SK-N-SH (cell line): Measurements from ENCODE around the gene SLN. TPM values are rescaled to one million over a fixed set of nuclear protein-coding genes. Genes with fewer than 3 reads are reported as not detected.

Experiments
- CTCF ChIA-PET: fragments of 300-600, 350-600 bp; formaldehyde crosslinking; extraction: SDS; loops from one replicate; lab custom pipeline; 2021; lab: Yijun Ruan, JAX
- POLR2A ChIA-PET: fragments of 350-600 bp; sonication (Branson Sonifier 250); formaldehyde crosslinking; extraction: SDS; loops from one replicate; lab custom pipeline; 2020; ENCODE audit warnings: antibody characterized with exemption, inconsistent platforms; lab: Yijun Ruan, JAX
- DNase-seq: peaks from one replicate; pipeline ENCODE4 v3.0.0; 2012
- H2AFZ ChIP-seq: fragments of 200-600 bp; sonication (generic); 2 replicates; pipeline ENCODE4 v1.8.1; 2016; ENCODE audit warnings: antibody characterized with exemption, mild to moderate bottlenecking, low read depth
- H3F3A ChIP-seq: fragments of 200-600 bp; sonication (generic); replicated peaks from 2 replicates; pipeline ENCODE3; 2016; ENCODE audit warnings: antibody characterized with exemption, mild to moderate bottlenecking; ENCODE audit not compliant: insufficient read depth
- H3K27ac ChIP-seq, 2 experiments: fragments of 200-500 bp in 1 of 2; fragments of 200-600 bp in 1 of 2; sonication (Bioruptor generic) in 1 of 2; sonication (generic), shearing (Covaris generic) in 1 of 2; 2 replicates each; pipeline versions ENCODE4 v1.5.1 to v1.6.1; 2014 to 2016; ENCODE audit warnings: low read depth in 2 of 2, inconsistent platforms in 1 of 2, low read length in 1 of 2, mild to moderate bottlenecking in 1 of 2, mixed read lengths in 1 of 2
- H3K27me3 ChIP-seq: fragments of 200-600 bp; sonication (generic), shearing (Covaris generic); 2 replicates; pipeline ENCODE4 v1.6.1; 2016; ENCODE audit warnings: mixed run types; ENCODE audit not compliant: insufficient read depth
- H3K36me3 ChIP-seq, 2 experiments: fragments of 200-500 bp in 1 of 2; fragments of 200-600 bp in 1 of 2; sonication (Bioruptor generic) in 1 of 2; sonication (generic) in 1 of 2; replicated peaks in 1 of 2; 2 replicates each; pipeline versions ENCODE3 to v1.5.1; 2014 to 2016; ENCODE audit warnings: low read length in 1 of 2, mild to moderate bottlenecking in 1 of 2; ENCODE audit not compliant: insufficient read depth in 2 of 2, control insufficient read depth in 1 of 2
- H3K4me1 ChIP-seq, 2 experiments: fragments of 200-500 bp in 1 of 2; fragments of 200-600 bp in 1 of 2; sonication (Bioruptor generic) in 1 of 2; sonication (generic), shearing (Covaris generic) in 1 of 2; 2 replicates each; pipeline versions ENCODE4 v1.5.1 to v1.6.1; 2014 to 2016; ENCODE audit warnings: low read depth in 1 of 2, low read length in 1 of 2, mixed run types in 1 of 2; ENCODE audit not compliant: insufficient read depth in 2 of 2, control insufficient read depth in 1 of 2
- H3K4me2 ChIP-seq: fragments of 200-600 bp; sonication (generic), shearing (Covaris generic); 2 replicates; pipeline ENCODE4 v1.6.1; 2017; ENCODE audit warnings: mixed run types
- H3K4me3 ChIP-seq, 2 experiments: fragments of 200-500 bp in 1 of 2; fragments of 200-600 bp in 1 of 2; sonication (Bioruptor generic) in 1 of 2; sonication (generic), shearing (Covaris generic) in 1 of 2; 2 replicates each; pipeline versions ENCODE4 v1.5.1 to v1.8.1; 2014 to 2016; ENCODE audit warnings: low read depth in 2 of 2, inconsistent platforms in 1 of 2, low read length in 1 of 2, mild to moderate bottlenecking in 1 of 2, mixed read lengths in 1 of 2, moderate library complexity in 1 of 2
- H3K79me2 ChIP-seq: fragments of 200-600 bp; sonication (generic); 2 replicates; pipeline ENCODE4 v1.8.1; 2017; ENCODE audit warnings: mild to moderate bottlenecking; ENCODE audit not compliant: insufficient read depth
- H3K9ac ChIP-seq: fragments of 200-600 bp; sonication (generic); 2 replicates; pipeline ENCODE4 v1.6.1; 2017; ENCODE audit warnings: mixed run types
- H3K9me2 ChIP-seq: fragments of 200-600 bp; sonication (generic); 2 replicates; pipeline ENCODE4 v1.6.1; 2017; ENCODE audit warnings: mixed run types
- H3K9me3 ChIP-seq: fragments of 200-600 bp; sonication (generic); 2 replicates; pipeline ENCODE4 v1.6.1; 2017; ENCODE audit warnings: mixed run types, mild to moderate bottlenecking, moderate library complexity
- H4K20me1 ChIP-seq: fragments of 200-600 bp; sonication (generic); 2 replicates; pipeline ENCODE4 v1.6.1; 2017; ENCODE audit warnings: mild to moderate bottlenecking, mixed run types; ENCODE audit not compliant: insufficient read depth
- CHD2 ChIP-seq: fragments of 150-350 bp; IDR thresholded peaks from 2 replicates; pipeline ENCODE4 v1.6.1; 2018; ENCODE audit warnings: low read length; ENCODE audit not compliant: partially characterized antibody
- ELF1 ChIP-seq: IDR thresholded peaks from 2 replicates; pipeline ENCODE4 v1.4.0; 2012
- EZH2phosphoT487 ChIP-seq: fragments of 200-600 bp; sonication (generic); IDR thresholded peaks from 2 replicates; pipeline ENCODE4 v1.6.1; 2017; ENCODE audit warnings: low read depth, mixed run types, mild to moderate bottlenecking, antibody characterized with exemption, moderate library complexity, borderline replicate concordance
- FOSL2 ChIP-seq: IDR thresholded peaks from 2 replicates; pipeline ENCODE4 v1.4.0; 2012; ENCODE audit warnings: low read depth, mild to moderate bottlenecking, moderate library complexity, borderline replicate concordance
- FOXJ3 ChIP-seq: sonication (generic); formaldehyde crosslinking; IDR thresholded peaks from 2 replicates; pipeline ENCODE4 v1.5.1; 2020; ENCODE audit warnings: mild to moderate bottlenecking, missing genetic modification reagents
- GATA2 ChIP-seq: sonication (generic); formaldehyde crosslinking; IDR thresholded peaks from 2 replicates; pipeline ENCODE4 v1.5.0; 2020; ENCODE audit warnings: mild to moderate bottlenecking, missing genetic modification reagents
- JUND ChIP-seq: IDR thresholded peaks from 2 replicates; pipeline ENCODE4 v1.4.0; 2012
- MEF2A ChIP-seq: IDR thresholded peaks from 2 replicates; pipeline ENCODE4 v1.4.0; 2012; ENCODE audit warnings: low read depth, borderline replicate concordance
- NFIC ChIP-seq: IDR thresholded peaks from 2 replicates; pipeline ENCODE4 v1.4.0; 2012; ENCODE audit warnings: borderline replicate concordance
- NRF1 ChIP-seq: IDR thresholded peaks from 2 replicates; pipeline ENCODE4 v1.6.1; 2012; ENCODE audit warnings: low read depth, mild to moderate bottlenecking, low read length
- PBX3 ChIP-seq: IDR thresholded peaks from 2 replicates; pipeline ENCODE4; 2012
- POLR2AphosphoS5 ChIP-seq: IDR thresholded peaks from 2 replicates; pipeline ENCODE4 v1.6.1; 2012; ENCODE audit warnings: low read depth, low read length
- RAD21 ChIP-seq: IDR thresholded peaks from 2 replicates; pipeline ENCODE4 v1.6.1; 2012; ENCODE audit warnings: mild to moderate bottlenecking, low read length
- RCOR1 ChIP-seq: fragments of 150-350 bp; IDR thresholded peaks from 2 replicates; pipeline ENCODE4 v1.6.1; 2017; ENCODE audit warnings: antibody characterized with exemption, low read length
- RFX5 ChIP-seq: IDR thresholded peaks from 2 replicates; pipeline ENCODE4 v1.6.1; 2012; ENCODE audit warnings: mild to moderate bottlenecking, improper control_type of control experiment, low read length
- SIN3A ChIP-seq: IDR thresholded peaks from 2 replicates; pipeline ENCODE4 v1.6.1; 2012; ENCODE audit warnings: low read depth, mild to moderate bottlenecking, low read length, moderate library complexity, borderline replicate concordance
- SMC3 ChIP-seq: IDR thresholded peaks from 2 replicates; pipeline ENCODE4 v1.6.1; 2012; ENCODE audit warnings: low read depth, low read length, improper control_type of control experiment
- TAF1 ChIP-seq: IDR thresholded peaks from 2 replicates; pipeline ENCODE4 v1.6.1; 2012; ENCODE audit warnings: low read depth, mild to moderate bottlenecking, low read length, moderate library complexity, borderline replicate concordance
- TCF12 ChIP-seq: IDR thresholded peaks from 2 replicates; pipeline ENCODE4 v1.4.0; 2012
- TEAD4 ChIP-seq: IDR thresholded peaks from 2 replicates; pipeline ENCODE4 v1.4.0; 2012; ENCODE audit warnings: mild to moderate bottlenecking, borderline replicate concordance; ENCODE audit not compliant: insufficient read depth
- USF2 ChIP-seq: fragments of 150-350 bp; IDR thresholded peaks from 2 replicates; pipeline ENCODE4 v1.6.1; 2017; ENCODE audit warnings: antibody characterized with exemption, low read length, low read depth, borderline replicate concordance
- YY1 ChIP-seq: IDR thresholded peaks from 2 replicates; pipeline ENCODE4 v1.4.0; 2012; ENCODE audit warnings: low read depth, mild to moderate bottlenecking
- ZBTB33 ChIP-seq: IDR thresholded peaks from 2 replicates; pipeline ENCODE4 v1.4.0; 2012; ENCODE audit warnings: low read depth, borderline replicate concordance
- WGBS: methylation state at CpG from one replicate; pipeline ENCODE4 v1.1.6; 2017; ENCODE audit warnings: low lambda C conversion rate; 5-methylcytosine and 5-hydroxymethylcytosine counted together
- polyA plus RNA-seq, 3 experiments: library from polyadenylated mRNA; depleted of rRNA; stranded (reverse); fragments of >200 nt; gene quantifications; 2 replicates each; pipeline ENCODE4 v1.2.3, GENCODE V29; 2012
- TF ChIP-seq, protein P1 (sequence below): IDR thresholded peaks from 2 replicates; pipeline ENCODE4 v1.4.0; 2012; ENCODE audit warnings: low read depth, borderline replicate concordance
- TF ChIP-seq, protein P2 (sequence below): IDR thresholded peaks from 2 replicates; pipeline ENCODE4 v1.6.1; 2012; ENCODE audit warnings: mild to moderate bottlenecking, low read depth, low read length, moderate library complexity
- TF ChIP-seq, protein P3 (sequence below): fragments of 150-350 bp; IDR thresholded peaks from 2 replicates; pipeline ENCODE4 v1.6.1; 2016; ENCODE audit warnings: mild to moderate bottlenecking, low read depth, low read length

The SLN gene
- polyA plus RNA-seq, 1 of the 3 experiments (the other 2 are of a cell fraction), result not detected

DNA sequence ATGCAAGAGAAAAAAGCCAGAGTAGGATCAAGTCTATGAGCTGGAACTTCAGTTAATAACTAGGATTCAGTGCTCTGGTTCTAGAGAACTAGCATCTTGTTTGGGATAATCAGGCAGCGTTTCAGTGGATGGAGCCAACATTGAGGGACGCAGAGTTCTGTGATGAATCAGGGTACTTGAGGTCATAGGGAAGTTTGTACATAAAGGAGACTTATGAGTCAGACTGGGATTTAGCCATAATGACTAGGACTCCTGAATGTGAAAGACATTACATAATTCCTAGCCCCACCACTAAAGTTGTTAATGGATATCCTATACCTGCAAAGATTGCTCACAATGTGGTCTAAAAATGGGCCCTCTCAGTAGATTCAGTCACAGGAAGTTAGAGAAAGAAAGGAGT is 6.8 kb downstream of the SLN start:
- 3% methylated on average over 2 of the region's 2 CpGs for WGBS
- TF ChIP-seq, protein P1, sequence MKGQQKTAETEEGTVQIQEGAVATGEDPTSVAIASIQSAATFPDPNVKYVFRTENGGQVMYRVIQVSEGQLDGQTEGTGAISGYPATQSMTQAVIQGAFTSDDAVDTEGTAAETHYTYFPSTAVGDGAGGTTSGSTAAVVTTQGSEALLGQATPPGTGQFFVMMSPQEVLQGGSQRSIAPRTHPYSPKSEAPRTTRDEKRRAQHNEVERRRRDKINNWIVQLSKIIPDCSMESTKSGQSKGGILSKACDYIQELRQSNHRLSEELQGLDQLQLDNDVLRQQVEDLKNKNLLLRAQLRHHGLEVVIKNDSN, result no peak
- TF ChIP-seq NFIC, result peak; percentile 48; the same call in 1 of the 2 replicates
- TF ChIP-seq EZH2phosphoT487, result no peak
- TF ChIP-seq FOXJ3, result no peak
- TF ChIP-seq JUND, result peak; percentile 63
- peak; percentile 81 for TF ChIP-seq FOSL2
- TF ChIP-seq ZBTB33, result no peak
- no peak for TF ChIP-seq ELF1
- TF ChIP-seq TAF1, result no peak
- no peak for TF ChIP-seq PBX3
- no peak for TF ChIP-seq TEAD4
- TF ChIP-seq, protein P2, sequence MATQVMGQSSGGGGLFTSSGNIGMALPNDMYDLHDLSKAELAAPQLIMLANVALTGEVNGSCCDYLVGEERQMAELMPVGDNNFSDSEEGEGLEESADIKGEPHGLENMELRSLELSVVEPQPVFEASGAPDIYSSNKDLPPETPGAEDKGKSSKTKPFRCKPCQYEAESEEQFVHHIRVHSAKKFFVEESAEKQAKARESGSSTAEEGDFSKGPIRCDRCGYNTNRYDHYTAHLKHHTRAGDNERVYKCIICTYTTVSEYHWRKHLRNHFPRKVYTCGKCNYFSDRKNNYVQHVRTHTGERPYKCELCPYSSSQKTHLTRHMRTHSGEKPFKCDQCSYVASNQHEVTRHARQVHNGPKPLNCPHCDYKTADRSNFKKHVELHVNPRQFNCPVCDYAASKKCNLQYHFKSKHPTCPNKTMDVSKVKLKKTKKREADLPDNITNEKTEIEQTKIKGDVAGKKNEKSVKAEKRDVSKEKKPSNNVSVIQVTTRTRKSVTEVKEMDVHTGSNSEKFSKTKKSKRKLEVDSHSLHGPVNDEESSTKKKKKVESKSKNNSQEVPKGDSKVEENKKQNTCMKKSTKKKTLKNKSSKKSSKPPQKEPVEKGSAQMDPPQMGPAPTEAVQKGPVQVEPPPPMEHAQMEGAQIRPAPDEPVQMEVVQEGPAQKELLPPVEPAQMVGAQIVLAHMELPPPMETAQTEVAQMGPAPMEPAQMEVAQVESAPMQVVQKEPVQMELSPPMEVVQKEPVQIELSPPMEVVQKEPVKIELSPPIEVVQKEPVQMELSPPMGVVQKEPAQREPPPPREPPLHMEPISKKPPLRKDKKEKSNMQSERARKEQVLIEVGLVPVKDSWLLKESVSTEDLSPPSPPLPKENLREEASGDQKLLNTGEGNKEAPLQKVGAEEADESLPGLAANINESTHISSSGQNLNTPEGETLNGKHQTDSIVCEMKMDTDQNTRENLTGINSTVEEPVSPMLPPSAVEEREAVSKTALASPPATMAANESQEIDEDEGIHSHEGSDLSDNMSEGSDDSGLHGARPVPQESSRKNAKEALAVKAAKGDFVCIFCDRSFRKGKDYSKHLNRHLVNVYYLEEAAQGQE, result no peak
- TF ChIP-seq, protein P3, sequence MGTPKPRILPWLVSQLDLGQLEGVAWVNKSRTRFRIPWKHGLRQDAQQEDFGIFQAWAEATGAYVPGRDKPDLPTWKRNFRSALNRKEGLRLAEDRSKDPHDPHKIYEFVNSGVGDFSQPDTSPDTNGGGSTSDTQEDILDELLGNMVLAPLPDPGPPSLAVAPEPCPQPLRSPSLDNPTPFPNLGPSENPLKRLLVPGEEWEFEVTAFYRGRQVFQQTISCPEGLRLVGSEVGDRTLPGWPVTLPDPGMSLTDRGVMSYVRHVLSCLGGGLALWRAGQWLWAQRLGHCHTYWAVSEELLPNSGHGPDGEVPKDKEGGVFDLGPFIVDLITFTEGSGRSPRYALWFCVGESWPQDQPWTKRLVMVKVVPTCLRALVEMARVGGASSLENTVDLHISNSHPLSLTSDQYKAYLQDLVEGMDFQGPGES, result no peak
- TF ChIP-seq USF2, result no peak
- TF ChIP-seq YY1, result no peak
- TF ChIP-seq SMC3, result no peak
- TF ChIP-seq GATA2, result no peak
- TF ChIP-seq CHD2, result no peak
- TF ChIP-seq NRF1, result no peak
- no peak for TF ChIP-seq POLR2AphosphoS5
- no peak for TF ChIP-seq RCOR1
- TF ChIP-seq TCF12, result peak; percentile 57
- TF ChIP-seq RFX5, result no peak
- 0 out of 2 replicates have a peak, but pooled peaks have one; percentile 34 for TF ChIP-seq MEF2A
- TF ChIP-seq SIN3A, result no peak
- TF ChIP-seq RAD21, result no peak

More for the DNA sequence above, 6.8 kb downstream of the SLN start:
- H2AFZ ChIP-seq, result no peak overlapping the region
- ChIA-PET CTCF (no interaction called here), POLR2A (no interaction called here)
- H3K9ac ChIP-seq, result peak overlapping the region; percentile 16; the same call in 1 of the 2 replicates
- H3K27me3 ChIP-seq, result no peaks in the 10 kb centered on the region
- H4K20me1 ChIP-seq, result no peaks in the 10 kb centered on the region
- 0 out of 4 replicates have a peak, but pooled peaks cover 0 to 3% of the 10 kb centered on the region in 2 experiments for H3K4me1 ChIP-seq
- H3K4me3 ChIP-seq, result no peak overlapping the region
- no peaks in the 10 kb centered on the region for H3K79me2 ChIP-seq
- no peaks in the 10 kb centered on the region for H3K9me3 ChIP-seq
- no peak for DNase-seq
- peak overlapping the region in 1 of 2 experiments; percentile 63; a peak in 2 of 4 replicates for H3K27ac ChIP-seq
- no peak overlapping the region for H3K4me2 ChIP-seq
- H3K36me3 ChIP-seq, result no peaks in the 10 kb centered on the region
- no peaks in the 10 kb centered on the region for H3K9me2 ChIP-seq
- H3F3A ChIP-seq, result peaks cover 4% of the 10 kb centered on the region
